Measurements from ENCODE around the gene CACNA2D4.

Gene CACNA2D4

GRCh38 chr12:1797991-1798640, 120.3 kb downstream of the CACNA2D4 start:
- no peaks in the 10 kb centered on the region for H3K36me3 ChIP-seq (ENCODE audit: control insufficient read depth in 5 of 5, insufficient read depth in 5 of 5, low read length in 5 of 5)
- H3K9me3 ChIP-seq (ENCODE audit: control insufficient read depth in 5 of 5, low read length in 5 of 5) = no peaks in the 10 kb centered on the region
- H3K9ac ChIP-seq (ENCODE audit: low read length in 5 of 5) = peak overlapping the region in 1 of 5 donors; percentile 90
- no peaks in the 10 kb centered on the region for H3K27me3 ChIP-seq (ENCODE audit: control insufficient read depth in 5 of 5, insufficient read depth in 4 of 5, low read length in 5 of 5)
- peaks cover 4 to 53% (median 37%) of the 10 kb centered on the region in 5 donors for H3K4me1 ChIP-seq (ENCODE audit: control insufficient read depth in 5 of 5, insufficient read depth in 5 of 5, low read length in 5 of 5)
- H3K27ac ChIP-seq (ENCODE audit: low read depth, low read length) = no peak overlapping the region
- no peak overlapping the region for H3K4me3 ChIP-seq (ENCODE audit: low read depth in 1 of 5, low read length in 5 of 5)

- Histone ChIP-seq H3K36me3 (ENCODE audit: control insufficient read depth in 5 of 5, insufficient read depth in 5 of 5, low read length in 5 of 5) (no peaks in the 10 kb centered on the region), H3K4me3 (ENCODE audit: low read depth in 1 of 5, low read length in 5 of 5) (peak overlapping the region in 4 of 5 donors; percentile 74 to 81 (median 78)), H3K9ac (ENCODE audit: low read length in 5 of 5) (peak overlapping the region in 4 of 5 donors; percentile 73 to 90 (median 90)), H3K27ac (ENCODE audit: low read depth, low read length) (peak overlapping the region; percentile 69), H3K9me3 (ENCODE audit: control insufficient read depth in 5 of 5, low read length in 5 of 5) (no peaks in the 10 kb centered on the region), H3K27me3 (ENCODE audit: control insufficient read depth in 5 of 5, insufficient read depth in 4 of 5, low read length in 5 of 5) (no peaks in the 10 kb centered on the region), H3K4me1 (ENCODE audit: control insufficient read depth in 5 of 5, insufficient read depth in 5 of 5, low read length in 5 of 5) (peaks cover 6 to 57% (median 45%) of the 10 kb centered on the region in 5 donors)
Observed at GRCh38 chr12:1797011-1797901, 121.2 kb downstream of the CACNA2D4 start.

- no peaks in the 10 kb centered on the region for H3K9me3 ChIP-seq (ENCODE audit: control insufficient read depth in 5 of 5, low read length in 5 of 5)
- H3K4me3 ChIP-seq (ENCODE audit: low read depth in 1 of 5, low read length in 5 of 5) = peak overlapping the region; percentile 74 to 81 (median 79)
- H3K4me1 ChIP-seq (ENCODE audit: control insufficient read depth in 5 of 5, insufficient read depth in 5 of 5, low read length in 5 of 5) = peaks cover 6 to 63% (median 48%) of the 10 kb centered on the region in 5 donors
- peak overlapping the region; percentile 69 for H3K27ac ChIP-seq (ENCODE audit: low read depth, low read length)
- no peaks in the 10 kb centered on the region for H3K27me3 ChIP-seq (ENCODE audit: control insufficient read depth in 5 of 5, insufficient read depth in 4 of 5, low read length in 5 of 5)
- H3K9ac ChIP-seq (ENCODE audit: low read length in 5 of 5) = peak overlapping the region; percentile 73 to 90 (median 89)
- H3K36me3 ChIP-seq (ENCODE audit: control insufficient read depth in 5 of 5, insufficient read depth in 5 of 5, low read length in 5 of 5) = no peaks in the 10 kb centered on the region
Observed at GRCh38 chr12:1796515-1797010, 121.9 kb downstream of the CACNA2D4 start.

GRCh38 chr12:1795785-1796514, 122.5 kb downstream of the CACNA2D4 start:
- Histone ChIP-seq H3K36me3 (ENCODE audit: control insufficient read depth in 5 of 5, insufficient read depth in 5 of 5, low read length in 5 of 5) (no peaks in the 10 kb centered on the region), H3K27me3 (ENCODE audit: control insufficient read depth in 5 of 5, insufficient read depth in 4 of 5, low read length in 5 of 5) (no peaks in the 10 kb centered on the region), H3K4me1 (ENCODE audit: control insufficient read depth in 5 of 5, insufficient read depth in 5 of 5, low read length in 5 of 5) (peaks cover 6 to 66% (median 54%) of the 10 kb centered on the region in 5 donors), H3K27ac (ENCODE audit: low read depth, low read length) (peak overlapping the region; percentile 69), H3K9me3 (ENCODE audit: control insufficient read depth in 5 of 5, low read length in 5 of 5) (no peaks in the 10 kb centered on the region), H3K9ac (ENCODE audit: low read length in 5 of 5) (peak overlapping the region; percentile 73 to 90 (median 89)), H3K4me3 (ENCODE audit: low read depth in 1 of 5, low read length in 5 of 5) (peak overlapping the region; percentile 74 to 81 (median 79))

GRCh38 chr12:1795221-1795784, 123.1 kb downstream of the CACNA2D4 start:
- no peaks in the 10 kb centered on the region for H3K27me3 ChIP-seq (ENCODE audit: control insufficient read depth in 5 of 5, insufficient read depth in 4 of 5, low read length in 5 of 5)
- H3K9ac ChIP-seq (ENCODE audit: low read length in 5 of 5) = peak overlapping the region in 3 of 5 donors; percentile 26 to 72 (median 65)
- peaks cover 0 to 4% (median 0%) of the 10 kb centered on the region in 5 donors for H3K36me3 ChIP-seq (ENCODE audit: control insufficient read depth in 5 of 5, insufficient read depth in 5 of 5, low read length in 5 of 5)
- peak overlapping the region; percentile 37 to 81 (median 46) for H3K4me3 ChIP-seq (ENCODE audit: low read depth in 1 of 5, low read length in 5 of 5)
- H3K27ac ChIP-seq (ENCODE audit: low read depth, low read length) = peak overlapping the region; percentile 69
- peaks cover 6 to 67% (median 59%) of the 10 kb centered on the region in 5 donors for H3K4me1 ChIP-seq (ENCODE audit: control insufficient read depth in 5 of 5, insufficient read depth in 5 of 5, low read length in 5 of 5)
- H3K9me3 ChIP-seq (ENCODE audit: control insufficient read depth in 5 of 5, low read length in 5 of 5) = no peaks in the 10 kb centered on the region

- Histone ChIP-seq H3K4me3 (ENCODE audit: low read depth in 1 of 5, low read length in 5 of 5) (peak overlapping the region in 2 of 5 donors; percentile 13 to 81), H3K4me1 (ENCODE audit: control insufficient read depth in 5 of 5, insufficient read depth in 5 of 5, low read length in 5 of 5) (peaks cover 6 to 65% (median 59%) of the 10 kb centered on the region in 5 donors), H3K36me3 (ENCODE audit: control insufficient read depth in 5 of 5, insufficient read depth in 5 of 5, low read length in 5 of 5) (peaks cover 0 to 4% (median 0%) of the 10 kb centered on the region in 5 donors), H3K27me3 (ENCODE audit: control insufficient read depth in 5 of 5, insufficient read depth in 4 of 5, low read length in 5 of 5) (no peaks in the 10 kb centered on the region), H3K27ac (ENCODE audit: low read depth, low read length) (peak overlapping the region; percentile 37), H3K9ac (ENCODE audit: low read length in 5 of 5) (no peak overlapping the region), H3K9me3 (ENCODE audit: control insufficient read depth in 5 of 5, low read length in 5 of 5) (no peaks in the 10 kb centered on the region)
Observed at GRCh38 chr12:1794440-1795090, 123.9 kb downstream of the CACNA2D4 start.

GRCh38 chr12:1793426-1794210, 124.8 kb downstream of the CACNA2D4 start:
- H3K9ac ChIP-seq (ENCODE audit: low read length in 5 of 5) = no peak overlapping the region
- no peak overlapping the region for H3K4me3 ChIP-seq (ENCODE audit: low read depth in 1 of 5, low read length in 5 of 5)
- H3K9me3 ChIP-seq (ENCODE audit: control insufficient read depth in 5 of 5, low read length in 5 of 5) = no peaks in the 10 kb centered on the region
- no peaks in the 10 kb centered on the region for H3K27me3 ChIP-seq (ENCODE audit: control insufficient read depth in 5 of 5, insufficient read depth in 4 of 5, low read length in 5 of 5)
- H3K4me1 ChIP-seq (ENCODE audit: control insufficient read depth in 5 of 5, insufficient read depth in 5 of 5, low read length in 5 of 5) = peaks cover 6 to 65% (median 59%) of the 10 kb centered on the region in 5 donors
- peaks cover 0 to 4% (median 0%) of the 10 kb centered on the region in 5 donors for H3K36me3 ChIP-seq (ENCODE audit: control insufficient read depth in 5 of 5, insufficient read depth in 5 of 5, low read length in 5 of 5)
- peak overlapping the region; percentile 21 for H3K27ac ChIP-seq (ENCODE audit: low read depth, low read length)

GRCh38 chr12:1792406-1792805, 126.0 kb downstream of the CACNA2D4 start:
- H3K36me3 ChIP-seq (ENCODE audit: control insufficient read depth in 5 of 5, insufficient read depth in 5 of 5, low read length in 5 of 5) = peaks cover 0 to 13% (median 7%) of the 10 kb centered on the region in 5 donors
- peaks cover 6 to 72% (median 64%) of the 10 kb centered on the region in 5 donors for H3K4me1 ChIP-seq (ENCODE audit: control insufficient read depth in 5 of 5, insufficient read depth in 5 of 5, low read length in 5 of 5)
- H3K9ac ChIP-seq (ENCODE audit: low read length in 5 of 5) = peak overlapping the region in 1 of 5 donors; percentile 2
- H3K4me3 ChIP-seq (ENCODE audit: low read depth in 1 of 5, low read length in 5 of 5) = no peak overlapping the region
- H3K9me3 ChIP-seq (ENCODE audit: control insufficient read depth in 5 of 5, low read length in 5 of 5) = no peaks in the 10 kb centered on the region
- peak overlapping the region; percentile 21 for H3K27ac ChIP-seq (ENCODE audit: low read depth, low read length)
- no peaks in the 10 kb centered on the region for H3K27me3 ChIP-seq (ENCODE audit: control insufficient read depth in 5 of 5, insufficient read depth in 4 of 5, low read length in 5 of 5)
